Muscle of leg (tissue), 11 donors: ENCODE data around the gene IFI27L1. TPM values are rescaled to one million over a fixed set of nuclear protein-coding genes. Genes with fewer than 3 reads are reported as not detected.

Experiments used
- DNase-seq: peaks from one replicate; pipeline ENCODE4 v3.0.0; 2013
- H3K27ac ChIP-seq: one replicate; pipeline ENCODE4 v1.5.1; 2013; ENCODE audit warnings: mild to moderate bottlenecking, low read length, control low read depth
- H3K27me3 ChIP-seq: one replicate; pipeline ENCODE4 v1.6.1; 2013; ENCODE audit warnings: low read length; ENCODE audit not compliant: control insufficient read depth, insufficient read depth
- H3K36me3 ChIP-seq: one replicate; pipeline ENCODE4 v1.6.1; 2013; ENCODE audit warnings: low read length; ENCODE audit not compliant: control insufficient read depth, insufficient read depth
- H3K4me1 ChIP-seq: one replicate; pipeline ENCODE4 v1.6.1; 2013; ENCODE audit warnings: low read length; ENCODE audit not compliant: control insufficient read depth, insufficient read depth
- H3K4me3 ChIP-seq: one replicate; pipeline ENCODE4 v1.5.1; 2013; ENCODE audit warnings: low read length, control low read depth
- H3K9me3 ChIP-seq: replicated peaks from 2 replicates; pipeline ENCODE4 v1.6.1; 2013; ENCODE audit warnings: low read depth, low read length; ENCODE audit not compliant: control insufficient read depth
- WGBS: methylation state at CpG from one replicate; pipeline ENCODE4 v1.1.5; 2013; ENCODE audit warnings: missing lambda C conversion rate; ENCODE audit not compliant: insufficient coverage; 5-methylcytosine and 5-hydroxymethylcytosine counted together
- polyA plus RNA-seq, 8 donors: library from polyadenylated mRNA; unstranded; fragments of 120-200 nt; gene quantifications; one replicate each; pipeline versions ENCODE4 v1.2.1 to v1.2.3, GENCODE V29; 2013; ENCODE audit warnings: inconsistent platforms in 1 of 8, low replicate concordance in 1 of 8; ENCODE audit not compliant: insufficient read length in 8 of 8, insufficient read depth in 1 of 8
- total RNA-seq: library from RNA; stranded (reverse); fragments of 120-200 nt; gene quantifications from one replicate; pipeline ENCODE4 v1.2.4, GENCODE V29; 2013

IFI27L1 gene
- total and polyA plus RNA-seq, 9 donors, result 10.0 to 19.8 (median 15.0) TPM

GRCh38 chr14:94113073-94113472, 32.0 kb downstream of the IFI27L1 start:
- H3K9me3 ChIP-seq, result no peaks in the 10 kb centered on the region
- no peak for DNase-seq
- H3K27me3 ChIP-seq, result no peaks in the 10 kb centered on the region
- 60% methylated on average over 3 of the region's 7 CpGs for WGBS
- H3K27ac ChIP-seq, result no peak overlapping the region
- H3K36me3 ChIP-seq, result no peaks in the 10 kb centered on the region
- H3K4me1 ChIP-seq, result peaks cover 26% of the 10 kb centered on the region
- H3K4me3 ChIP-seq, result no peak overlapping the region

DNA sequence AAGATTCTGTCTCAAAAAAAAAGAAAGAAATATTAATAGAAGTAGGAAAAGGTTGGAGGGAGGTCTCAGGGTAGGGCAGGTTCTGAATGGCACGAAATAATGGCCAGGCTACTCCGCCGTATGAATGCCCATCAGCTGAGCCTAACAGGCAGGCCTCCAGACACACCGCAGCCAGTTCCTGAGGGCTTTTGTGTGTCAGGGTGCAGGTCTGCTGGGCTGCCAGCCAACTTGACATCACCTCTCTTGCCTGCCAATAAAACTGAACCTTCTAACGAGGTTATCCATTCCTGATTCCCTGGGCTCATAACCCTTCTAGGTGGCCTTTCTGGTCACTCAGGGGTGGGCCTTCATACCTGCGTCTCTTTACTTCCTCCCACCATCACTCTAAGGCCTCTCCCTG, 32.4 kb downstream of the IFI27L1 start:
- Histone ChIP-seq H3K36me3 (no peaks in the 10 kb centered on the region), H3K4me3 (no peak overlapping the region), H3K4me1 (peaks cover 26% of the 10 kb centered on the region), H3K9me3 (no peaks in the 10 kb centered on the region), H3K27ac (peak overlapping the region; percentile 13), H3K27me3 (no peaks in the 10 kb centered on the region)
- 46% methylated on average over 6 of the region's 6 CpGs for WGBS
- no peak for DNase-seq

- no peak for DNase-seq
- Histone ChIP-seq H3K4me1 (peaks cover 26% of the 10 kb centered on the region), H3K4me3 (no peak overlapping the region), H3K9me3 (no peaks in the 10 kb centered on the region), H3K27ac (peak overlapping the region; percentile 13), H3K36me3 (no peaks in the 10 kb centered on the region), H3K27me3 (no peaks in the 10 kb centered on the region)
- 58% methylated on average over 4 of the region's 5 CpGs for WGBS
Observed at GRCh38 chr14:94113908-94114588, 32.9 kb downstream of the IFI27L1 start.

DNA sequence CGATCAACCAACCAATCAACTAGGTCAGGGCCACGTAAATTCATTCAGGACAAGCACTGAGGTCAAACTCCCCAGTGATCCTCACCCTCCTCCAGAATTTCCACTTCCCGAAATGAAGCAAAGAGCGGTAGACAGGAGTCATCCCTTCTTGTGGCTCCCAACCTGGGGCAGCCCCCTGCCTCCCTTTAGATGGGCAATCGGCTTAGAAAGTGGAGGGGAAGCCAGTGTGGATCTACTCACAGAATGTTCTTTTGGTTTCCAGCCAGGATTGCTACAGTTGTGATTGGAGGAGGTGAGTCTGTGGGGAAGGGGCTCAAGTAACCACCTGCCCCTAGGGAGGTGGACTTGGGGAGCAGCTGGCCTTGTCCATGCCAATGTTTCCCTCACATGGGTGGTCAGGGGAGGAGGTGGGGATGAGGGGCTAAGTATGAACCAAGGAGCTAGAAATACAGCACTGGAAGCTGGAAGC, 33.5 kb downstream of the IFI27L1 start:
- H3K36me3 ChIP-seq, result no peaks in the 10 kb centered on the region
- H3K27me3 ChIP-seq, result no peaks in the 10 kb centered on the region
- WGBS, result 13% methylated on average over 1 of the region's 5 CpGs
- H3K27ac ChIP-seq, result no peak overlapping the region
- no peak for DNase-seq
- H3K4me1 ChIP-seq, result peaks cover 26% of the 10 kb centered on the region
- H3K4me3 ChIP-seq, result no peak overlapping the region
- peaks cover 2% of the 10 kb centered on the region for H3K9me3 ChIP-seq

DNA sequence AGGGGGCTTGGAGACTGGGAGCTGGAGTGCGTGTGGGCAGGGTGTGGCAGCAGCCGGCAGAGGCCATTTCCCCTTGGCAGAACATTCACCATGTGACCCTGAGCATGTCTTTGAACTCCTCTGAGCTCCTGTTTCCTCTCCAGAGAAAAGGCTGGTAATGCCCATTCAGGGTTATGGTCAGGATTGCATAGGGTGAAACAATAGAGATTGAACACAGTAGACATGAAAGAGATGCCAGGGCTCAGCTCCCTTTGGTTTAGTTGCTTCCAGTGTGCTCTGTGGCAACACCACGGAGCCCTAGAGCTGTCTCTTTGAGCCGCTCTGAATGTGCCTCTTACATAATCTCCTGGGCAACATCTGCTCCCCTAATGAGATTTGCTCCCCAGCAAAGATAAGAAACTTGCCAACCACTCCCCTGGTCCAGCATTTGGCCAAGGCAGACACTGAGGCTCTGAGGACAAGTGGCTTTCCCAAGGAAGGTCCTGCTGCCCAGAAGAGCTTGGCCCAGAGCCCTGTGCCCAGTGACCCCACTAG, 34.0 kb downstream of the IFI27L1 start:
- Histone ChIP-seq H3K36me3 (no peaks in the 10 kb centered on the region), H3K9me3 (peaks cover 2% of the 10 kb centered on the region), H3K27me3 (no peaks in the 10 kb centered on the region), H3K4me1 (peaks cover 22% of the 10 kb centered on the region), H3K4me3 (no peak overlapping the region), H3K27ac (no peak overlapping the region)
- DNase-seq, result no peak
- WGBS, result 46% methylated on average over 4 of the region's 4 CpGs

DNA sequence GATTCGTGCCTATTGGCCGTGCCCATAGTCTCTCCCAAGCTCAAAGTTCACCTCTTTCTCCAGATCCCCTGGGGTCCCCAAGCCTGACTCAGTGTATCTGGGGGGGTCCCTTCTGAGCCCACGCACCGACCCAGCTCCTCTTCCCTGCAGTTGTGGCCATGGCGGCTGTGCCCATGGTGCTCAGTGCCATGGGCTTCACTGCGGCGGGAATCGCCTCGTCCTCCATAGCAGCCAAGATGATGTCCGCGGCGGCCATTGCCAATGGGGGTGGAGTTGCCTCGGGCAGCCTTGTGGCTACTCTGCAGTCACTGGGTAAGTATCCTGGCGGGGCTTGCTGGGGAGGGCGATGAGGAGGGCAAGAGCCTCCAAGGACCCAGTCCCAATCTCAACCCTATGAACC, 34.5 kb downstream of the IFI27L1 start:
- no peaks in the 10 kb centered on the region for H3K27me3 ChIP-seq
- H3K36me3 ChIP-seq, result no peaks in the 10 kb centered on the region
- H3K27ac ChIP-seq, result no peak overlapping the region
- no peak overlapping the region for H3K4me3 ChIP-seq
- H3K4me1 ChIP-seq, result peaks cover 19% of the 10 kb centered on the region
- peaks cover 2% of the 10 kb centered on the region for H3K9me3 ChIP-seq
- DNase-seq, result no peak
- WGBS, result 75% methylated on average over 5 of the region's 15 CpGs

GRCh38 chr14:94116701-94117100, 35.6 kb downstream of the IFI27L1 start:
- peaks cover 17% of the 10 kb centered on the region for H3K4me1 ChIP-seq
- 90% methylated on average over 2 of the region's 10 CpGs for WGBS
- peaks cover 2% of the 10 kb centered on the region for H3K9me3 ChIP-seq
- DNase-seq, result no peak
- H3K36me3 ChIP-seq, result no peaks in the 10 kb centered on the region
- H3K27ac ChIP-seq, result no peak overlapping the region
- H3K4me3 ChIP-seq, result no peak overlapping the region
- no peaks in the 10 kb centered on the region for H3K27me3 ChIP-seq

- Histone ChIP-seq H3K9me3 (peaks cover 2% of the 10 kb centered on the region), H3K36me3 (no peaks in the 10 kb centered on the region), H3K4me3 (no peak overlapping the region), H3K27ac (no peak overlapping the region), H3K27me3 (peaks cover 4% of the 10 kb centered on the region), H3K4me1 (peaks cover 15% of the 10 kb centered on the region)
- DNase-seq, result no peak
- WGBS, result 68% methylated on average over 6 of the region's 9 CpGs
Observed at GRCh38 chr14:94117856-94118255, 36.7 kb downstream of the IFI27L1 start.

DNA sequence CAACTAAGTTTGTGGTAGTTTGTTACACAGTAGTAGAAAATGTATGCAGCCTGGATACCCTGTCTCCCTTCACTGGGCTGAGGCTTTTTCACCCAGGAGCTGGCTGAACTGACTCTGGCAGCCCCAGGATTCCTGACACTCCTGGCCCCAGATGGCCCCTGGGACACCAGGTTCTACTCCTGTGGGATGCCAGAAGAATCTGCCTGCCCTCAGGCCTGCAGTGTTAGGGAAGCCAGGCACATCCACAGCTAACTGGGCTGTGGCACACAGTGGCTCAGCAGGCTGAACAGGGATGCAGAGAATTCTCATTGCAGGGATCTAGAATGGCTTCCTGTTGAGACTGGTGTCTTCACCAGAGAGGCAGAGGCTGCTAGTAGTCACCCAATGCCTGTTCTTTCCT, 38.0 kb downstream of the IFI27L1 start:
- no peaks in the 10 kb centered on the region for H3K36me3 ChIP-seq
- peaks cover 10% of the 10 kb centered on the region for H3K4me1 ChIP-seq
- no peak overlapping the region for H3K4me3 ChIP-seq
- DNase-seq, result no peak
- peaks cover 4% of the 10 kb centered on the region for H3K27me3 ChIP-seq
- H3K9me3 ChIP-seq, result peaks cover 2% of the 10 kb centered on the region
- no peak overlapping the region for H3K27ac ChIP-seq

DNA sequence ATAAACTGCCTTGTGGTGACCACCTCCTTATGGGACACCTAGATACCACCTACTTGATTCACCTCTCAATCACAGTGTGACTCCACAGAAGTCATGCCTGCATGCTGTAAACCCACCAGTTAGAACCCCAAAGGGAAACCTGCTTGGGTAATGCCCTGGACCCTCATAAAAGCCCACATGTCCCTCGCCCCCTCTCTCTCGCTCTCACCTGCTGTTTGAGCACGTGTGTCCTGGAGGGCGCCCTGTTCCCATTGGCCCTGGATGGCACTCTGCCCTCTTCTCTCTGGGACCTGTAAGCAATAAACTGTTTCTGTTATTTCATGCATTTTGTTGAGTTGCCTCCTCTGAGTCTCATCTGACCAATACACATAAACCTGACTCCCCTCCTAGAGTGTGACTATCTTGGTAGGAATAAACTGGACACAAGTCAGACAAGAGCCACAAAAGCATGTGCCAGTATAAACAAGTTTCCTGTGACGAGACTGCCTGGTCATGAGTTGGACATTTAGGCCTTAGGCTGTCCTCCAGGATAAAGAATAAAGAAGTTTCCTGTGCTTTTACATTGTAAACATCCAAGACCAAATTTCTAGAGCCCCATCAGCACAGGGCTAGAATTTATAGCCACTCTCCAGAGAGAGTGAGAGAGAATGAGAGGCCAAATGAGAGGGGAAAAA, 39.7 kb downstream of the IFI27L1 start:
- no peak overlapping the region for H3K4me3 ChIP-seq
- no peak for DNase-seq
- no peak overlapping the region for H3K27ac ChIP-seq
- H3K27me3 ChIP-seq, result peaks cover 4% of the 10 kb centered on the region
- peaks cover 2% of the 10 kb centered on the region for H3K9me3 ChIP-seq
- H3K4me1 ChIP-seq, result no peaks in the 10 kb centered on the region
- 93% methylated on average over 3 of the region's 5 CpGs for WGBS
- H3K36me3 ChIP-seq, result no peaks in the 10 kb centered on the region
